Uterus (tissue), 4 donors: Measurements from ENCODE around the gene NDUFV3. TPM values are rescaled to one million over a fixed set of nuclear protein-coding genes. Genes with fewer than 3 reads are reported as not detected.

ENCODE experiments used
- DNase-seq, 2 donors: peaks; one replicate each; pipeline ENCODE4 v3.0.0-alpha.2; 2019 to 2020
- H3K27ac ChIP-seq, 2 donors: fragments of 200-600 bp; sonication (generic); 1 replicate in 1 of 2; 2 replicates in 1 of 2; pipeline ENCODE4 v1.5.1; 2016 to 2018
- H3K27me3 ChIP-seq, 2 donors: fragments of 200-600 bp; sonication (generic); one replicate each; pipeline ENCODE4 v1.5.1; 2018 to 2019; ENCODE audit warnings: control low read depth in 1 of 2
- H3K36me3 ChIP-seq, 2 donors: fragments of 200-600 bp; sonication (generic); one replicate each; pipeline ENCODE4 v1.5.1; 2019; ENCODE audit warnings: control low read depth in 1 of 2
- H3K4me1 ChIP-seq, 2 donors: fragments of 200-600 bp; sonication (generic); one replicate each; pipeline ENCODE4 v1.5.1; 2018 to 2019; ENCODE audit warnings: control low read depth in 1 of 2
- H3K4me3 ChIP-seq, 2 donors: fragments of 200-600 bp; sonication (generic); 1 replicate in 1 of 2; 2 replicates in 1 of 2; pipeline ENCODE4 v1.5.1; 2018 to 2019; ENCODE audit warnings: mild to moderate bottlenecking in 1 of 2
- H3K9me3 ChIP-seq, 2 donors: fragments of 200-600 bp; sonication (generic); one replicate each; pipeline ENCODE4 v1.5.1; 2019; ENCODE audit warnings: control low read depth in 1 of 2
- POLR2A ChIP-seq, 2 donors: fragments of 450-650 bp; IDR thresholded peaks; one replicate each; pipeline ENCODE4 v1.6.1; 2016; ENCODE audit warnings: antibody characterized with exemption in 2 of 2, mild to moderate bottlenecking in 1 of 2, moderate library complexity in 1 of 2
- intact Hi-C: fragments of 100-400 bp; cut with DNase I; formaldehyde crosslinking; loops from one replicate; pipeline ENCODE4 v1.15.1; 2023; ENCODE audit warnings: low total_unique reads
- total RNA-seq, 4 donors: library from RNA; depleted of rRNA in 3 of 4; stranded (reverse); fragments of >200 nt in 3 of 4; gene quantifications; one replicate each; pipeline versions ENCODE4 v1.1.0 to v1.2.4, GENCODE V29; 2014 to 2023
- TF ChIP-seq, protein P1 (sequence below), 4 experiments: fragments of 200-600 bp in 2 of 4; fragments of 450-650 bp in 2 of 4; sonication (generic) in 2 of 4; IDR thresholded peaks; one replicate each; pipeline ENCODE4 v1.5.1; 2016 to 2019; ENCODE audit warnings: antibody characterized with exemption in 4 of 4, mild to moderate bottlenecking in 2 of 4, moderate library complexity in 1 of 4
- donor health status: DM: yes; HTN: yes; CAD: no.

Gene NDUFV3
- total RNA-seq, 4 donors from 2014 or later: 41.5 to 55.9 (median 45.7) TPM

GRCh38 chr21:42850463-42850862, 42.6 kb upstream of the NDUFV3 start:
- no peaks in the 10 kb centered on the region for H3K9me3 ChIP-seq
- H3K27me3 ChIP-seq: no peaks in the 10 kb centered on the region
- no peaks in the 10 kb centered on the region for H3K36me3 ChIP-seq
- TF ChIP-seq, protein P1, sequence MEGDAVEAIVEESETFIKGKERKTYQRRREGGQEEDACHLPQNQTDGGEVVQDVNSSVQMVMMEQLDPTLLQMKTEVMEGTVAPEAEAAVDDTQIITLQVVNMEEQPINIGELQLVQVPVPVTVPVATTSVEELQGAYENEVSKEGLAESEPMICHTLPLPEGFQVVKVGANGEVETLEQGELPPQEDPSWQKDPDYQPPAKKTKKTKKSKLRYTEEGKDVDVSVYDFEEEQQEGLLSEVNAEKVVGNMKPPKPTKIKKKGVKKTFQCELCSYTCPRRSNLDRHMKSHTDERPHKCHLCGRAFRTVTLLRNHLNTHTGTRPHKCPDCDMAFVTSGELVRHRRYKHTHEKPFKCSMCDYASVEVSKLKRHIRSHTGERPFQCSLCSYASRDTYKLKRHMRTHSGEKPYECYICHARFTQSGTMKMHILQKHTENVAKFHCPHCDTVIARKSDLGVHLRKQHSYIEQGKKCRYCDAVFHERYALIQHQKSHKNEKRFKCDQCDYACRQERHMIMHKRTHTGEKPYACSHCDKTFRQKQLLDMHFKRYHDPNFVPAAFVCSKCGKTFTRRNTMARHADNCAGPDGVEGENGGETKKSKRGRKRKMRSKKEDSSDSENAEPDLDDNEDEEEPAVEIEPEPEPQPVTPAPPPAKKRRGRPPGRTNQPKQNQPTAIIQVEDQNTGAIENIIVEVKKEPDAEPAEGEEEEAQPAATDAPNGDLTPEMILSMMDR (IDR thresholded peaks at IDR 0.05): no peak
- TF ChIP-seq POLR2A (IDR thresholded peaks at IDR 0.05): no peak
- H3K4me1 ChIP-seq: no peaks in the 10 kb centered on the region
- intact Hi-C loops: no loop called here
- no peak overlapping the region for H3K4me3 ChIP-seq
- no peak for DNase-seq
- H3K27ac ChIP-seq: no peak overlapping the region

- TF ChIP-seq, protein P1 (IDR thresholded peaks at IDR 0.05): no peak
- no peak for TF ChIP-seq POLR2A (IDR thresholded peaks at IDR 0.05)
- Histone ChIP-seq H3K36me3 (no peaks in the 10 kb centered on the region), H3K9me3 (no peaks in the 10 kb centered on the region), H3K27ac (no peak overlapping the region), H3K4me1 (no peaks in the 10 kb centered on the region), H3K4me3 (no peak overlapping the region), H3K27me3 (no peaks in the 10 kb centered on the region)
- DNase-seq: no peak
- intact Hi-C loops: no loop called here
Observed at GRCh38 chr21:42850866-42851391, 42.2 kb upstream of the NDUFV3 start.

GRCh38 chr21:42851812-42852665, 41.1 kb upstream of the NDUFV3 start:
- Histone ChIP-seq H3K9me3 (no peaks in the 10 kb centered on the region), H3K4me1 (no peaks in the 10 kb centered on the region), H3K27ac (no peak overlapping the region), H3K4me3 (no peak overlapping the region), H3K36me3 (no peaks in the 10 kb centered on the region), H3K27me3 (no peaks in the 10 kb centered on the region)
- TF ChIP-seq POLR2A (IDR thresholded peaks at IDR 0.05): no peak
- TF ChIP-seq, protein P1 (IDR thresholded peaks at IDR 0.05): no peak
- no peak for DNase-seq
- intact Hi-C loops: no loop called here

DNA sequence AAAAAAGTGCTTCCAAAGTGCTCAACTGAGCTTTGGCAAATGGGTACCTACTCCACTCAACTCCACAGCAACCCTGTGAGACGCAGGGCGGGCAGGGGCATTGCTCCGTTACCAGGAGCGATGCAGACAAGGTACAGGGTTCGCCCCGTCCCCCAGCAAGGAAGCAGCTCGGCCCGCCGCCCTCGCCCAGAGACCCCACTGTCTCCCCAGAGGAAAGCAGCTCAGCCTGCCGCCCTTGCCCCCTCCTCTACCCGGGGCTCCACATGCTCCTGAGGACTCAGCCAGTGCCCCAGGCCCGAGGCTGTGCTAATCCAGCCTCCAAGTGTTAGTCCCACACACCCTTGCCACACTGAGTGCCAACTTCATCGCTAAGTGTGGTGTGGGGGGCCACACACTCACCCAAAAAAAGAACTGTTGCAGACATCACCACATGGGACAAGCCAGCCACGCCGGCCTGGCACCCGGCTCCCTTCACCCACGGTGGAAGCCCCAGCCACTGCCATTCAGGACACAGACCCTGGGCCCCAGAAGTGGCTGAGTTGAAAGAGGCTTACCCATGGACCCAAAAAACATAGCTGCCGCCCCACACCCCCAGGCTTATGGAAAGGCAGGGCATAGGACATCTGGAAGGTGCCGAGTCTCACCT, 40.1 kb upstream of the NDUFV3 start:
- intact Hi-C loops: no loop called here
- no peak for TF ChIP-seq POLR2A (IDR thresholded peaks at IDR 0.05)
- TF ChIP-seq, protein P1 (IDR thresholded peaks at IDR 0.05): no peak
- Histone ChIP-seq H3K4me1 (no peaks in the 10 kb centered on the region), H3K27ac (no peak overlapping the region), H3K27me3 (no peaks in the 10 kb centered on the region), H3K36me3 (no peaks in the 10 kb centered on the region), H3K9me3 (no peaks in the 10 kb centered on the region), H3K4me3 (no peak overlapping the region)
- DNase-seq: no peak

GRCh38 chr21:42853621-42854020, 39.5 kb upstream of the NDUFV3 start:
- no peak for DNase-seq
- Histone ChIP-seq H3K4me1 (no peaks in the 10 kb centered on the region), H3K4me3 (no peak overlapping the region), H3K9me3 (no peaks in the 10 kb centered on the region), H3K27me3 (no peaks in the 10 kb centered on the region), H3K36me3 (no peaks in the 10 kb centered on the region), H3K27ac (no peak overlapping the region)
- TF ChIP-seq, protein P1 (IDR thresholded peaks at IDR 0.05): no peak
- no peak for TF ChIP-seq POLR2A (IDR thresholded peaks at IDR 0.05)
- intact Hi-C loops: no loop called here
